Measurements from ENCODE around the gene KATNIP. TPM values are rescaled to one million over a fixed set of nuclear protein-coding genes. Genes with fewer than 3 reads are reported as not detected.

The KATNIP gene
- total and polyA plus RNA-seq, 2 of the 13 experiments (the other 11 are each of a cell fraction or from before 2014, with no cell fraction given), result 9.7 to 12.0 TPM

DNA sequence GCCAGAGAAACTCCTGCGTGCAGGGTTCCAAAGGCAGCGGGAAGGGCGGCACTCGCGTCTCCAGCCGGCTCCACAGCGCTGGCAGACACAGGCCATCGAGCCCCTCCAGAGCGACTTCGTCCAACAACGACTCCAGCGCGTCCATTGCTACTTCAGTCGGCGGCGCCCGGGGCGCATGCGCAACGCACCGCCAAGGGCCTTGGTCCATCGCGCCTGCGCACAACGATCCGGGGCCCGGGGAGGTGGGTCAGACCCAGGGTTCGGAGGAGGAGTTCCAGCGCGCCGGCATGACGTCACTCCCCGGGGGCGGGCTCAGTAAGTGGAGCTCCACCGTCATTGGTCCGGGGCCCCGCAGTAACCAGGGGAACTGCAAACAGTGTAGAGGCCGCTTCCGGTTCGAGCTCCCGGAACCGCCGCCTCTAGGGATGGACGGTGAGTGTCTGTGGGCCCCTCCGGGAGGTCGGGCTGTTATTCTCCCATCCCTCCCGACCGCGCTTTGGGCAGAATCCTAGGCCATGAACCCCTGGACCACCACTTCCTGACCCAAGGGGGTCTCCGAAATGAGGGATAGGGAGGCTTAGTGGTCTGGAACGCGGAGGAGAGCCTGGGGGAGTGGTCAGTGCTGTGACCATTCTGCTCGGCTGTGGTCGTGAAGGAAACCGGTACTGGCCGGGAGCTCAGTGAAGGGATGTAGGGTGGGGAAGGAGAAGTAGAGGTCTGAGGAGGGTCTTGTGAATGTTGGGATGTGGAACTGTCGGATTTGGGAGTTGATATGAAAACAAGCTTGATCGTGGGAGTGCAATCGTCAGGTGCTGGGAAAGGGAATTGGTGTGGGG lies at the start of gene KATNIP, which contains the start of gene GTF3C1 (continued):
- peak; percentile 95 for TF ChIP-seq MXI1 (IDR thresholded peaks at IDR 0.05; ENCODE audit: borderline replicate concordance, low read depth, low read length)
- TF ChIP-seq ATF1 (CRISPR knock-in tag; IDR thresholded peaks at IDR 0.05), result peak; percentile 92
- 0 out of 2 replicates have a peak, but pooled peaks have one; percentile 63 for TF ChIP-seq ZNF33B (CRISPR knock-in tag; IDR thresholded peaks at IDR 0.05)
- 0 out of 2 replicates have a peak, but pooled peaks have one; percentile 53 for TF ChIP-seq JUN (CRISPR knock-in tag; IDR thresholded peaks at IDR 0.05)
- TF ChIP-seq ZNF44 (CRISPR knock-in tag; IDR thresholded peaks at IDR 0.05), result 0 out of 2 replicates have a peak, but pooled peaks have one; percentile 52
- peak; percentile 68; the same call in 1 of the 2 replicates for TF ChIP-seq HES4 (CRISPR knock-in tag; IDR thresholded peaks at IDR 0.05; ENCODE audit: borderline replicate concordance)
- peak; percentile 28; the same call in 1 of the 2 replicates for TF ChIP-seq SALL2 (CRISPR knock-in tag; IDR thresholded peaks at IDR 0.05)
- peak; percentile 68 for TF ChIP-seq KDM2A (CRISPR knock-in tag; IDR thresholded peaks at IDR 0.05; ENCODE audit: borderline replicate concordance, low read depth)
- TF ChIP-seq ZNF552 (CRISPR knock-in tag; IDR thresholded peaks at IDR 0.05; ENCODE audit: borderline replicate concordance), result no peak; the same call in 1 of the 2 replicates
- no peak for TF ChIP-seq ISL2 (CRISPR knock-in tag; IDR thresholded peaks at IDR 0.05)
- no peak for TF ChIP-seq HMGA1 (CRISPR knock-in tag; conservative IDR thresholded peaks at IDR 0.05)
- TF ChIP-seq SETDB1 (CRISPR knock-in tag; IDR thresholded peaks at IDR 0.05; ENCODE audit: borderline replicate concordance), result no peak
- TF ChIP-seq FIP1L1 (IDR thresholded peaks at IDR 0.05; ENCODE audit: borderline replicate concordance, insufficient read depth, low read depth, low read length), result no peak
- peak; percentile 97 for TF ChIP-seq SP2 (CRISPR knock-in tag; IDR thresholded peaks at IDR 0.05)
- TF ChIP-seq, protein P1, sequence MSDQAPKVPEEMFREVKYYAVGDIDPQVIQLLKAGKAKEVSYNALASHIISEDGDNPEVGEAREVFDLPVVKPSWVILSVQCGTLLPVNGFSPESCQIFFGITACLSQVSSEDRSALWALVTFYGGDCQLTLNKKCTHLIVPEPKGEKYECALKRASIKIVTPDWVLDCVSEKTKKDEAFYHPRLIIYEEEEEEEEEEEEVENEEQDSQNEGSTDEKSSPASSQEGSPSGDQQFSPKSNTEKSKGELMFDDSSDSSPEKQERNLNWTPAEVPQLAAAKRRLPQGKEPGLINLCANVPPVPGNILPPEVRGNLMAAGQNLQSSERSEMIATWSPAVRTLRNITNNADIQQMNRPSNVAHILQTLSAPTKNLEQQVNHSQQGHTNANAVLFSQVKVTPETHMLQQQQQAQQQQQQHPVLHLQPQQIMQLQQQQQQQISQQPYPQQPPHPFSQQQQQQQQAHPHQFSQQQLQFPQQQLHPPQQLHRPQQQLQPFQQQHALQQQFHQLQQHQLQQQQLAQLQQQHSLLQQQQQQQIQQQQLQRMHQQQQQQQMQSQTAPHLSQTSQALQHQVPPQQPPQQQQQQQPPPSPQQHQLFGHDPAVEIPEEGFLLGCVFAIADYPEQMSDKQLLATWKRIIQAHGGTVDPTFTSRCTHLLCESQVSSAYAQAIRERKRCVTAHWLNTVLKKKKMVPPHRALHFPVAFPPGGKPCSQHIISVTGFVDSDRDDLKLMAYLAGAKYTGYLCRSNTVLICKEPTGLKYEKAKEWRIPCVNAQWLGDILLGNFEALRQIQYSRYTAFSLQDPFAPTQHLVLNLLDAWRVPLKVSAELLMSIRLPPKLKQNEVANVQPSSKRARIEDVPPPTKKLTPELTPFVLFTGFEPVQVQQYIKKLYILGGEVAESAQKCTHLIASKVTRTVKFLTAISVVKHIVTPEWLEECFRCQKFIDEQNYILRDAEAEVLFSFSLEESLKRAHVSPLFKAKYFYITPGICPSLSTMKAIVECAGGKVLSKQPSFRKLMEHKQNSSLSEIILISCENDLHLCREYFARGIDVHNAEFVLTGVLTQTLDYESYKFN (CRISPR knock-in tag; conservative IDR thresholded peaks at IDR 0.05), result peak; percentile 55; the same call in 1 of the 2 replicates
- TF ChIP-seq, protein P2, sequence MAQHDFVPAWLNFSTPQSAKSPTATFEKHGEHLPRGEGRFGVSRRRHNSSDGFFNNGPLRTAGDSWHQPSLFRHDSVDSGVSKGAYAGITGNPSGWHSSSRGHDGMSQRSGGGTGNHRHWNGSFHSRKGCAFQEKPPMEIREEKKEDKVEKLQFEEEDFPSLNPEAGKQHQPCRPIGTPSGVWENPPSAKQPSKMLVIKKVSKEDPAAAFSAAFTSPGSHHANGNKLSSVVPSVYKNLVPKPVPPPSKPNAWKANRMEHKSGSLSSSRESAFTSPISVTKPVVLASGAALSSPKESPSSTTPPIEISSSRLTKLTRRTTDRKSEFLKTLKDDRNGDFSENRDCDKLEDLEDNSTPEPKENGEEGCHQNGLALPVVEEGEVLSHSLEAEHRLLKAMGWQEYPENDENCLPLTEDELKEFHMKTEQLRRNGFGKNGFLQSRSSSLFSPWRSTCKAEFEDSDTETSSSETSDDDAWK (CRISPR knock-in tag; IDR thresholded peaks at IDR 0.05), result no peak
- TF ChIP-seq ZNF768 (CRISPR knock-in tag; IDR thresholded peaks at IDR 0.05), result peak; percentile 49; the same call in 1 of the 2 replicates
- peak; percentile 14; the same call in 1 of the 2 replicates for TF ChIP-seq ZNF331 (CRISPR knock-in tag; IDR thresholded peaks at IDR 0.05)
- peak; percentile 47; the same call in 1 of the 2 replicates for TF ChIP-seq ZFP36L2 (CRISPR knock-in tag; IDR thresholded peaks at IDR 0.05)
- no peak for TF ChIP-seq ZNF3 (CRISPR knock-in tag; IDR thresholded peaks at IDR 0.05)
- no peak for TF ChIP-seq HNRNPUL1 (IDR thresholded peaks at IDR 0.05; ENCODE audit: low read depth, low read length)
- no peak for TF ChIP-seq IKZF4 (CRISPR knock-in tag; IDR thresholded peaks at IDR 0.05; ENCODE audit: borderline replicate concordance, low read depth, not compliant biosample characterization)
- TF ChIP-seq, protein P3, sequence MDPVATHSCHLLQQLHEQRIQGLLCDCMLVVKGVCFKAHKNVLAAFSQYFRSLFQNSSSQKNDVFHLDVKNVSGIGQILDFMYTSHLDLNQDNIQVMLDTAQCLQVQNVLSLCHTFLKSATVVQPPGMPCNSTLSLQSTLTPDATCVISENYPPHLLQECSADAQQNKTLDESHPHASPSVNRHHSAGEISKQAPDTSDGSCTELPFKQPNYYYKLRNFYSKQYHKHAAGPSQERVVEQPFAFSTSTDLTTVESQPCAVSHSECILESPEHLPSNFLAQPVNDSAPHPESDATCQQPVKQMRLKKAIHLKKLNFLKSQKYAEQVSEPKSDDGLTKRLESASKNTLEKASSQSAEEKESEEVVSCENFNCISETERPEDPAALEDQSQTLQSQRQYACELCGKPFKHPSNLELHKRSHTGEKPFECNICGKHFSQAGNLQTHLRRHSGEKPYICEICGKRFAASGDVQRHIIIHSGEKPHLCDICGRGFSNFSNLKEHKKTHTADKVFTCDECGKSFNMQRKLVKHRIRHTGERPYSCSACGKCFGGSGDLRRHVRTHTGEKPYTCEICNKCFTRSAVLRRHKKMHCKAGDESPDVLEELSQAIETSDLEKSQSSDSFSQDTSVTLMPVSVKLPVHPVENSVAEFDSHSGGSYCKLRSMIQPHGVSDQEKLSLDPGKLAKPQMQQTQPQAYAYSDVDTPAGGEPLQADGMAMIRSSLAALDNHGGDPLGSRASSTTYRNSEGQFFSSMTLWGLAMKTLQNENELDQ (CRISPR knock-in tag; IDR thresholded peaks at IDR 0.05; ENCODE audit: borderline replicate concordance), result peak; percentile 79; the same call in 1 of the 2 replicates

Measured in HepG2 (cell line).